Effector memory CD4-positive, alpha-beta T cell (primary cell): ENCODE measurements around the gene CACNA1G.

Experiments used
- DNase-seq, 3 donors: peaks; one replicate each; pipeline ENCODE4 v3.0.0-alpha.2; 2020
- H3K27ac ChIP-seq: 2 replicates; pipeline ENCODE4 v1.7.0; 2013; ENCODE audit warnings: mild to moderate bottlenecking, low read length, moderate library complexity; ENCODE audit not compliant: insufficient read depth, poor library complexity, severe bottlenecking
- H3K27me3 ChIP-seq: replicated peaks from 2 replicates; pipeline ENCODE4 v1.7.0; 2013; ENCODE audit warnings: mild to moderate bottlenecking, low read length; ENCODE audit not compliant: insufficient read depth, control insufficient read depth, poor library complexity, severe bottlenecking
- H3K36me3 ChIP-seq: 2 replicates; pipeline ENCODE4 v1.7.0; 2013; ENCODE audit warnings: mild to moderate bottlenecking, low read length, moderate library complexity; ENCODE audit not compliant: control insufficient read depth, insufficient read depth
- H3K4me1 ChIP-seq: 2 replicates; pipeline ENCODE4 v1.7.0; 2013; ENCODE audit warnings: low read length, mild to moderate bottlenecking; ENCODE audit not compliant: control insufficient read depth, insufficient read depth, poor library complexity, severe bottlenecking
- H3K4me3 ChIP-seq: 2 replicates; pipeline ENCODE4 v1.7.0; 2013; ENCODE audit warnings: low read length, low read depth, mild to moderate bottlenecking; ENCODE audit not compliant: insufficient read depth, poor library complexity, severe bottlenecking
- H3K9me3 ChIP-seq: 2 replicates; pipeline ENCODE4 v1.7.0; 2013; ENCODE audit warnings: mild to moderate bottlenecking, low read length, moderate library complexity; ENCODE audit not compliant: control insufficient read depth

Gene CACNA1G

GRCh38 chr17:50618941-50619340 lies 58.4 kb downstream of the CACNA1G start:
- no peak overlapping the region for H3K27ac ChIP-seq
- no peaks in the 10 kb centered on the region for H3K4me1 ChIP-seq
- H3K27me3 ChIP-seq: no peaks in the 10 kb centered on the region
- DNase-seq: no peak
- no peaks in the 10 kb centered on the region for H3K36me3 ChIP-seq
- no peak overlapping the region for H3K4me3 ChIP-seq
- no peaks in the 10 kb centered on the region for H3K9me3 ChIP-seq

- Histone ChIP-seq H3K9me3 (no peaks in the 10 kb centered on the region), H3K4me3 (no peak overlapping the region)
Observed at GRCh38 chr17:50619489-50619888, 59.0 kb downstream of the CACNA1G start.

GRCh38 chr17:50620237-50620636 lies 59.7 kb downstream of the CACNA1G start:
- no peak overlapping the region for H3K4me3 ChIP-seq
- no peaks in the 10 kb centered on the region for H3K9me3 ChIP-seq
- H3K27me3 ChIP-seq: no peaks in the 10 kb centered on the region
- no peak overlapping the region for H3K27ac ChIP-seq
- no peaks in the 10 kb centered on the region for H3K4me1 ChIP-seq
- no peaks in the 10 kb centered on the region for H3K36me3 ChIP-seq
- DNase-seq: no peak

More at GRCh38 chr17:50619489-50619888, 59.0 kb downstream of the CACNA1G start:
- H3K27me3 ChIP-seq: no peaks in the 10 kb centered on the region
- no peaks in the 10 kb centered on the region for H3K36me3 ChIP-seq
- DNase-seq: no peak
- H3K27ac ChIP-seq: no peak overlapping the region
- no peaks in the 10 kb centered on the region for H3K4me1 ChIP-seq

GRCh38 chr17:50620858-50621257 lies 60.3 kb downstream of the CACNA1G start:
- Histone ChIP-seq H3K36me3 (no peaks in the 10 kb centered on the region), H3K4me3 (no peak overlapping the region), H3K9me3 (no peaks in the 10 kb centered on the region), H3K27me3 (no peaks in the 10 kb centered on the region), H3K4me1 (no peaks in the 10 kb centered on the region), H3K27ac (no peak overlapping the region)
- DNase-seq: no peak

- no peak for DNase-seq
- Histone ChIP-seq H3K36me3 (no peaks in the 10 kb centered on the region), H3K27me3 (peaks cover 5% of the 10 kb centered on the region), H3K4me1 (no peaks in the 10 kb centered on the region), H3K27ac (no peak overlapping the region), H3K4me3 (no peak overlapping the region), H3K9me3 (no peaks in the 10 kb centered on the region)
Observed at GRCh38 chr17:50621574-50622031, 61.1 kb downstream of the CACNA1G start.

- H3K27me3 ChIP-seq: peaks cover 9% of the 10 kb centered on the region
- DNase-seq: no peak
- H3K9me3 ChIP-seq: no peaks in the 10 kb centered on the region
- H3K4me1 ChIP-seq: no peaks in the 10 kb centered on the region
- no peak overlapping the region for H3K4me3 ChIP-seq
- no peak overlapping the region for H3K27ac ChIP-seq
- H3K36me3 ChIP-seq: no peaks in the 10 kb centered on the region
Observed at GRCh38 chr17:50624321-50624934, 63.9 kb downstream of the CACNA1G start.

GRCh38 chr17:50625032-50625871 lies 64.7 kb downstream of the CACNA1G start:
- H3K9me3 ChIP-seq: no peaks in the 10 kb centered on the region
- no peak for DNase-seq
- H3K36me3 ChIP-seq: no peaks in the 10 kb centered on the region
- no peaks in the 10 kb centered on the region for H3K4me1 ChIP-seq
- no peak overlapping the region for H3K27ac ChIP-seq
- H3K4me3 ChIP-seq: no peak overlapping the region
- peaks cover 14% of the 10 kb centered on the region for H3K27me3 ChIP-seq

- Histone ChIP-seq H3K9me3 (no peaks in the 10 kb centered on the region), H3K27me3 (peaks cover 14% of the 10 kb centered on the region), H3K4me1 (no peaks in the 10 kb centered on the region), H3K36me3 (no peaks in the 10 kb centered on the region), H3K4me3 (no peak overlapping the region), H3K27ac (no peak overlapping the region)
- peak; percentile 36 to 39 (median 36) for DNase-seq
Observed at GRCh38 chr17:50626037-50626574, 65.6 kb downstream of the CACNA1G start.

- H3K4me3 ChIP-seq: no peak overlapping the region
- H3K27ac ChIP-seq: no peak overlapping the region
- no peaks in the 10 kb centered on the region for H3K36me3 ChIP-seq
- no peaks in the 10 kb centered on the region for H3K4me1 ChIP-seq
- no peak for DNase-seq
- no peaks in the 10 kb centered on the region for H3K9me3 ChIP-seq
- H3K27me3 ChIP-seq: peaks cover 14% of the 10 kb centered on the region
Observed at GRCh38 chr17:50627036-50627781, 66.7 kb downstream of the CACNA1G start.
